Kidney epithelial cell (primary cell): ENCODE results near the gene CYBRD1. TPM values are rescaled to one million over a fixed set of nuclear protein-coding genes. Genes with fewer than 3 reads are reported as not detected.

Source experiments
- DNase-seq: peaks from one replicate; pipeline ENCODE4 v3.0.0-alpha.2; 2010; ENCODE audit warnings: low read depth
- H3K27me3 ChIP-seq: 2 replicates; pipeline ENCODE4 v1.6.0; 2011; ENCODE audit warnings: low read length; ENCODE audit not compliant: control insufficient read depth, insufficient read depth
- H3K36me3 ChIP-seq: 2 replicates; pipeline ENCODE4 v1.5.1; 2011; ENCODE audit warnings: low read length; ENCODE audit not compliant: control insufficient read depth, insufficient read depth
- H3K4me3 ChIP-seq: 2 replicates; pipeline ENCODE4 v1.5.1; 2011; ENCODE audit warnings: low read depth, mild to moderate bottlenecking, control low read depth, low read length
- CTCF ChIP-seq: IDR thresholded peaks from 2 replicates; pipeline ENCODE4 v1.5.1; 2011; ENCODE audit warnings: mild to moderate bottlenecking, moderate library complexity, low read length, control low read depth, inconsistent platforms; ENCODE audit not compliant: insufficient read depth, poor library complexity, severe bottlenecking
- total RNA-seq: library from RNA; depleted of rRNA; stranded (reverse); fragments of >200 nt; gene quantifications from 2 replicates; pipeline ENCODE4 v1.2.3, GENCODE V29; 2015

Gene CYBRD1
- total RNA-seq, 1 donor from 2014 or later: 6.8 TPM

GRCh38 chr2:171578127-171578803, 56.0 kb downstream of the CYBRD1 start:
- Histone ChIP-seq H3K4me3 (no peak overlapping the region), H3K36me3 (no peaks in the 10 kb centered on the region)
- TF ChIP-seq CTCF: no peak

GRCh38 chr2:171579481-171579880, 57.2 kb downstream of the CYBRD1 start:
- no peak for TF ChIP-seq CTCF
- Histone ChIP-seq H3K4me3 (no peak overlapping the region), H3K36me3 (no peaks in the 10 kb centered on the region), H3K27me3 (no peaks in the 10 kb centered on the region)
- no peak for DNase-seq

More at GRCh38 chr2:171578127-171578803, 56.0 kb downstream of the CYBRD1 start:
- no peak for DNase-seq
- H3K27me3 ChIP-seq: no peaks in the 10 kb centered on the region

- TF ChIP-seq CTCF: no peak
- H3K27me3 ChIP-seq: no peaks in the 10 kb centered on the region
- H3K36me3 ChIP-seq: no peaks in the 10 kb centered on the region
- no peak for DNase-seq
- no peak overlapping the region for H3K4me3 ChIP-seq
Observed at GRCh38 chr2:171583566-171583965, 61.3 kb downstream of the CYBRD1 start.

GRCh38 chr2:171584001-171584400, 61.7 kb downstream of the CYBRD1 start:
- H3K27me3 ChIP-seq: no peaks in the 10 kb centered on the region
- no peak overlapping the region for H3K4me3 ChIP-seq
- no peaks in the 10 kb centered on the region for H3K36me3 ChIP-seq
- TF ChIP-seq CTCF: no peak
- no peak for DNase-seq

- no peak for TF ChIP-seq CTCF
- H3K27me3 ChIP-seq: no peaks in the 10 kb centered on the region
- no peaks in the 10 kb centered on the region for H3K36me3 ChIP-seq
- H3K4me3 ChIP-seq: no peak overlapping the region
- DNase-seq: no peak
Observed at GRCh38 chr2:171587132-171587531, 64.9 kb downstream of the CYBRD1 start.

- DNase-seq: no peak
- Histone ChIP-seq H3K36me3 (no peaks in the 10 kb centered on the region), H3K27me3 (no peaks in the 10 kb centered on the region), H3K4me3 (no peak overlapping the region)
- TF ChIP-seq CTCF: no peak
Observed at GRCh38 chr2:171587567-171587966, 65.3 kb downstream of the CYBRD1 start.
